Esophagus muscularis mucosa (tissue), 4 donors: ENCODE data around the gene ARHGAP4. TPM values are rescaled to one million over a fixed set of nuclear protein-coding genes. Genes with fewer than 3 reads are reported as not detected.

Experiments
- DNase-seq: peaks from one replicate; pipeline ENCODE4 v3.0.0-alpha.2; 2017; ENCODE audit errors: extremely low spot score
- H3K27ac ChIP-seq, 4 donors: fragments of 200-600 bp; sonication (generic); replicated peaks in 1 of 4; 1 replicate in 3 of 4; 2 replicates in 1 of 4; pipeline ENCODE4 v1.5.1; 2016 to 2019; ENCODE audit warnings: mild to moderate bottlenecking in 1 of 4
- H3K27me3 ChIP-seq, 4 donors: fragments of 200-600 bp; sonication (generic); one replicate each; pipeline versions ENCODE4 v1.5.1 to v1.6.0; 2016 to 2019
- H3K36me3 ChIP-seq, 4 donors: fragments of 200-600 bp; sonication (generic); one replicate each; pipeline ENCODE4 v1.5.1; 2016 to 2019
- H3K4me1 ChIP-seq, 4 donors: fragments of 200-600 bp; sonication (generic); one replicate each; pipeline ENCODE4 v1.5.1; 2016 to 2019
- H3K4me3 ChIP-seq, 4 donors: fragments of 200-600 bp; sonication (generic); 1 replicate in 2 of 4; 2 replicates in 2 of 4; pipeline ENCODE4 v1.5.1; 2016 to 2019; ENCODE audit warnings: mild to moderate bottlenecking in 4 of 4, moderate library complexity in 1 of 4
- H3K9me3 ChIP-seq, 4 donors: fragments of 200-600 bp; sonication (generic); 1 replicate in 3 of 4; 2 replicates in 1 of 4; pipeline ENCODE4 v1.5.1; 2016 to 2019
- CTCF ChIP-seq, 3 experiments: fragments of 200-600 bp in 2 of 3; fragments of 450-650 bp in 1 of 3; sonication (generic) in 2 of 3; IDR thresholded peaks; one replicate each; pipeline ENCODE4 v1.5.1; 2017 to 2019; ENCODE audit warnings: antibody characterized with exemption in 3 of 3, mild to moderate bottlenecking in 2 of 3, moderate library complexity in 1 of 3
- EP300 ChIP-seq: sonication (generic); formaldehyde crosslinking; IDR thresholded peaks from one replicate; pipeline ENCODE4 v1.6.1; 2017; ENCODE audit warnings: antibody characterized with exemption
- POLR2A ChIP-seq: fragments of 450-650 bp; IDR thresholded peaks from one replicate; pipeline ENCODE4 v1.6.1; 2017; ENCODE audit warnings: antibody characterized with exemption, moderate library complexity, mild to moderate bottlenecking, low read depth
- POLR2AphosphoS5 ChIP-seq, 2 donors: sonication (generic); formaldehyde crosslinking; IDR thresholded peaks; one replicate each; pipeline ENCODE4 v1.6.1; 2017; ENCODE audit warnings: antibody characterized with exemption in 2 of 2
- WGBS: methylation state at CpG from one replicate; pipeline ENCODE4 v1.1.5; 2018; 5-methylcytosine and 5-hydroxymethylcytosine counted together
- intact Hi-C: fragments of 100-400 bp; cut with DNase I; formaldehyde crosslinking; loops from one replicate; pipeline ENCODE4 v1.15.1; 2023
- total RNA-seq, 4 donors: library from RNA; depleted of rRNA; stranded (reverse); fragments of >200 nt; gene quantifications; one replicate each; pipeline versions ENCODE4 v1.1.0 to v1.2.1, GENCODE V29; 2016

The ARHGAP4 gene
- total RNA-seq, 4 donors from 2014 or later = 15.9 to 22.4 (median 17.7) TPM

DNA sequence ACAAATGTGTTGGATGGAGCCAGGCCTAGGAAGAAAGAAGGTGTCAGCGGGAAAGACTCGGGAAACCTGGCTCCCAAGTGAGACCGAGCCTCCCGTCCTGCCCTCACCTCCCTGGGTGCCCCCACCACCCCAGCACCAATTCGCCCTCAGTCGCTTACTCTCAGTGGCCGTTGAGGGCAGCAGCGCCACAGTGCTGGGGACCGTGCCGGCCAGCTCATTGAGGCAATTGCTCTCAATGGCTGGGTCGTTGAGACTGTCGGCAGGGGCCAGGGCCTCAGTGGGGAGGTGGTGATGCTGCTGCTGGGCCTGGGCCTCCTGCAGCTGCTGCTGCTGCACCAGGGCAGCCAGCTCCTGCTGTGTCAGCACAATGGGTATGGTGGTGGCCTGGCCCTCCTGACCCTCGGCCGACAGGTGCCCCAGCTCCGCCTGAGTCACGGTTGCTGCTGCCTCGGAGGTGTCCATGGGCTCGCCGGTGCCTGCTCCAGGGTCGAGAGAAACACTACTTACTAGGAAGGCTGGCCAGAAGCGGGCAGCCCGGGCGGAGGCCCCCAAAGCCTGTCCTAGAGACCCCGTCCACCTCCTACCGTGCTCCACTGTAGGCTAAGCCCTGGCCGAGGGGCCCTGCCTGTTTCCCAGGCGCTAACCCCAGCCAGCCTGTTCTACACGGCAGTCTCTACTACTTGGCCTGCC lies 25.8 kb upstream of the ARHGAP4 start:
- no peak for TF ChIP-seq POLR2A
- TF ChIP-seq CTCF (IDR thresholded peaks at IDR 0.05) = no peak
- no peak for TF ChIP-seq POLR2AphosphoS5 (IDR thresholded peaks at IDR 0.05)
- no peak for TF ChIP-seq EP300
- 83% methylated on average over 16 of the region's 28 CpGs for WGBS
- peaks cover 17 to 84% (median 68%) of the 10 kb centered on the region in 4 donors for H3K4me1 ChIP-seq
- H3K4me3 ChIP-seq = peak overlapping the region in 3 of 4 donors; percentile 9 to 45 (median 15)
- intact Hi-C loops = loop anchor here (2.0 kb wide), 1 partner anchor 187 kb away; the partner anchor contains the start of gene PLXNB3
- no peaks in the 10 kb centered on the region for H3K27me3 ChIP-seq
- H3K9me3 ChIP-seq = no peaks in the 10 kb centered on the region
- peaks cover 21 to 87% (median 58%) of the 10 kb centered on the region in 4 donors for H3K36me3 ChIP-seq
- no peak for DNase-seq
- peak overlapping the region; percentile 82 to 88 (median 85) for H3K27ac ChIP-seq

GRCh38 chrX:153950127-153950526 lies 24.1 kb upstream of the ARHGAP4 start:
- no peak for DNase-seq
- Histone ChIP-seq H3K36me3 (peaks cover 21 to 71% (median 43%) of the 10 kb centered on the region in 4 donors), H3K4me3 (no peak overlapping the region), H3K4me1 (peaks cover 17 to 88% (median 67%) of the 10 kb centered on the region in 4 donors), H3K27ac (peak overlapping the region; percentile 82 to 88 (median 85)), H3K9me3 (no peaks in the 10 kb centered on the region), H3K27me3 (no peaks in the 10 kb centered on the region)
- TF ChIP-seq POLR2AphosphoS5 (IDR thresholded peaks at IDR 0.05) (no peak), CTCF (IDR thresholded peaks at IDR 0.05) (no peak), POLR2A (no peak), EP300 (no peak)
- intact Hi-C loops = no loop called here
- WGBS = 96% methylated on average over 18 of the region's 19 CpGs

- no peak overlapping the region for H3K4me3 ChIP-seq
- peaks cover 17 to 79% (median 62%) of the 10 kb centered on the region in 4 donors for H3K4me1 ChIP-seq
- WGBS = 74% methylated on average over 29 of the region's 30 CpGs
- H3K9me3 ChIP-seq = no peaks in the 10 kb centered on the region
- peaks cover 21 to 61% (median 33%) of the 10 kb centered on the region in 4 donors for H3K36me3 ChIP-seq
- H3K27ac ChIP-seq = peak overlapping the region; percentile 82 to 88 (median 85)
- no peak for DNase-seq
- H3K27me3 ChIP-seq = no peaks in the 10 kb centered on the region
- intact Hi-C loops = no loop called here
- TF ChIP-seq POLR2A (no peak), POLR2AphosphoS5 (IDR thresholded peaks at IDR 0.05) (no peak), EP300 (no peak), CTCF (IDR thresholded peaks at IDR 0.05) (no peak)
Observed at GRCh38 chrX:153948847-153949805, 23.1 kb upstream of the ARHGAP4 start.

DNA sequence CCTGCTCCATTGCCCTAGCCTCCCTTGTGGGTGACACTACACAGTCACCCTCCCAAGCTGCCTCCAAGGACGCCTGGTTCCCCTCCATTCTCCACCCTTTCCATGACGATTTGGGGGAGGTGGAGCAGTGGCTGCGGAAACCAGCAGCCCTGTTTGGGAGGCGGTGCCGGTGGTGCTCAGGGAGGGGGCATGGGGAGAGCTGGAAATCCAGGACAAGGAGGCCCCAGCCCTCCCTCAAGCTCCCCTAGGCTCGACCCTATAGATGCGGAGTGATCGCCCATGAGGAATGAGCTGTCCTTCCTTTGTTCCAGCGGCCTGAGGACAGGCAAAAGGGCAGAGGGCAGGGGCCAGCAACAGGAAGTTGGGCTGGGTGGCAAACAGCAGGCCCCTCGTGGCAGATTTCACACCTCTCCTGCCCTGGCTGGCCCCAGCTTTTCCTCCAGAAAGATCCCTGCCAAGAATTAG lies 22.0 kb upstream of the ARHGAP4 start:
- Histone ChIP-seq H3K27ac (peak overlapping the region; percentile 82 to 88 (median 85)), H3K4me3 (no peak overlapping the region), H3K9me3 (no peaks in the 10 kb centered on the region), H3K27me3 (no peaks in the 10 kb centered on the region), H3K36me3 (peaks cover 21 to 50% (median 31%) of the 10 kb centered on the region in 4 donors), H3K4me1 (peaks cover 15 to 68% (median 55%) of the 10 kb centered on the region in 4 donors)
- TF ChIP-seq CTCF (IDR thresholded peaks at IDR 0.05) = no peak
- peak in 1 of 2 donors; percentile 5 for TF ChIP-seq POLR2AphosphoS5 (IDR thresholded peaks at IDR 0.05)
- TF ChIP-seq POLR2A = no peak
- DNase-seq = no peak
- 77% methylated on average over 10 of the region's 10 CpGs for WGBS
- intact Hi-C loops = no loop called here
